ENCODE data around the gene ARMC8.

ARMC8 gene

DNA sequence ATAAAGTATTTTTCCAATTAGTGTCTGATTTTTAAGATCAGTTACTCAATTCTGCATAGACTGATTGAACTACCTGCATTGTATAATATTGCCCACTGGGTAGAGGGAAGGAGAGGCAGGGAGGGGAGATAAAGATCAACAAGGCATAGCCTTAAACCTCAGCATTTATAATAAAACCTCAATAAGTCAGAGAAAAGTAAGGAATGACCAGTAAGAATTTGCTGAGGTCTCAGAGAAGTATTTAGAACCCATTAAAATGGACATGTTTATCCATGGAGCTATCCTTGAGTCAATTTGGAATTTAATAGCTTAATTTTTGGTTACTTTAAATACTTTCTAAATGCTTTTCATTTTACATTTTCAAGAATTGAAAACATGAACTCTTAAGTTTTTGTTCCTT is 62.5 kb downstream of the ARMC8 start:
- no peak for DNase-seq (ENCODE audit: low spot score)
- in situ Hi-C loops (cut with MboI; ENCODE audit: low sequenced_read_pairs, unreplicated experiment): no loop called here
- TF ChIP-seq, protein P1, sequence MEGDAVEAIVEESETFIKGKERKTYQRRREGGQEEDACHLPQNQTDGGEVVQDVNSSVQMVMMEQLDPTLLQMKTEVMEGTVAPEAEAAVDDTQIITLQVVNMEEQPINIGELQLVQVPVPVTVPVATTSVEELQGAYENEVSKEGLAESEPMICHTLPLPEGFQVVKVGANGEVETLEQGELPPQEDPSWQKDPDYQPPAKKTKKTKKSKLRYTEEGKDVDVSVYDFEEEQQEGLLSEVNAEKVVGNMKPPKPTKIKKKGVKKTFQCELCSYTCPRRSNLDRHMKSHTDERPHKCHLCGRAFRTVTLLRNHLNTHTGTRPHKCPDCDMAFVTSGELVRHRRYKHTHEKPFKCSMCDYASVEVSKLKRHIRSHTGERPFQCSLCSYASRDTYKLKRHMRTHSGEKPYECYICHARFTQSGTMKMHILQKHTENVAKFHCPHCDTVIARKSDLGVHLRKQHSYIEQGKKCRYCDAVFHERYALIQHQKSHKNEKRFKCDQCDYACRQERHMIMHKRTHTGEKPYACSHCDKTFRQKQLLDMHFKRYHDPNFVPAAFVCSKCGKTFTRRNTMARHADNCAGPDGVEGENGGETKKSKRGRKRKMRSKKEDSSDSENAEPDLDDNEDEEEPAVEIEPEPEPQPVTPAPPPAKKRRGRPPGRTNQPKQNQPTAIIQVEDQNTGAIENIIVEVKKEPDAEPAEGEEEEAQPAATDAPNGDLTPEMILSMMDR (IDR thresholded peaks at IDR 0.05; ENCODE audit: borderline replicate concordance, control extremely low read depth, extremely low read depth, insufficient read depth, missing control alignments): no peak

DNA sequence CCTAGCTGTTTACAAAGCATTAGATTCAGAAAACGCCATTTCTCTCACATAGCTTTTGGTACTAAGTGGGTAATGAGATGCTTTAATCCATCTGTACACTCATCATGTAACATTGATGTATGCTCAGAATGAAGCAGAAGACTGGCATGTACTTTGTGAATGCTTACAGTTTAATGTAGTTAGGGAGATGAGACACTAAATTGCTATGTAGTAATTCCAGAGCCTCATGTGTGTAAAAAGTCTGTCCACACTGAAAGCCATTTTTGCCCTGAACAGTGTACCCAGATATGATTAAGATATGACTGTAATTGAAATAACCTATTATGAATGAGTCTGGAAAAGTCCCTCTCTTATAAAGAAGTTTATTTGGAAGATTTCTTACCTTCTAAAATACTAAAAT is 66.5 kb downstream of the ARMC8 start:
- TF ChIP-seq, protein P1 (IDR thresholded peaks at IDR 0.05; ENCODE audit: borderline replicate concordance, control extremely low read depth, extremely low read depth, insufficient read depth, missing control alignments): no peak
- in situ Hi-C loops (cut with MboI; ENCODE audit: low sequenced_read_pairs, unreplicated experiment): no loop called here
- no peak for DNase-seq (ENCODE audit: low spot score)

DNA sequence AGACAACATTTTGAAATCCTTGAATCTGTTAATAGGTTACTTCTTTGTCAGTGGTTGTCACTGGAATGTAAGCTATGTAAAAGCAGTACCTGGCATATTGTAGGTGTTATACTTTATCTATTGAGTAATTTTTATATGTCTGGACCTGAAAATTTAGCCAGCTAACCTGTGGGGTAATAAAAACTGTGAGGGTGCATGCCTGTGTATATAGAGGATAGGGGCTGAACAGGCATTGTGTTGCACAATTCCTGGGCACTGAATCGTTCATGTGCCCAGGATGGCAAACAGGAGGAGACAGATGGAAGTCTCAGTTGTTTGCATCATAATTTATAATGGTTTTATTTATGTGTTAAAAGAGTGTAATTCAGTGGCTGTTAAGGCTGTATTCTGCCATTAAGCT is 67.1 kb downstream of the ARMC8 start:
- TF ChIP-seq, protein P1 (IDR thresholded peaks at IDR 0.05; ENCODE audit: borderline replicate concordance, control extremely low read depth, extremely low read depth, insufficient read depth, missing control alignments): no peak
- DNase-seq (ENCODE audit: low spot score): no peak
- in situ Hi-C loops (cut with MboI; ENCODE audit: low sequenced_read_pairs, unreplicated experiment): no loop called here

DNA sequence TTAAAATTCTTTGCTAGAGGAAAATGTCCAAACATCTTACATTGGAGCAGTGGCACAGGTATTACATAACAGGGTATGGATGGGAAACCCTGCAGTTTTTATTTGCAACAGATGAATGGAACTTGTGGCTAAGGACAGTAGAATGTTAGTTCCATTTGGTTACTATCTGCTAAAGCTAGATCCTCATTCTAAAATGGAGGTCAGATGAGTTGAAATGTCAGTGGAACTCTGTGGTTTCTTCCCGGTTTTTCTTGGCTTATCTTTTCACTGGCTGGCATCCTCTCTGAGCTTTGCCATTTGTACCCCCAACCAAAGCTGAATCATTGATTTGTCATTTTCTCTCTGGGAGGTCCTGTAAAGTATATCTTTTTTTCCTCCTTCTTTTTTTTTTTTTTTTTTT is 68.9 kb downstream of the ARMC8 start:
- no peak for DNase-seq (ENCODE audit: low spot score)
- TF ChIP-seq, protein P1 (IDR thresholded peaks at IDR 0.05; ENCODE audit: borderline replicate concordance, control extremely low read depth, extremely low read depth, insufficient read depth, missing control alignments): no peak
- in situ Hi-C loops (cut with MboI; ENCODE audit: low sequenced_read_pairs, unreplicated experiment): no loop called here

DNA sequence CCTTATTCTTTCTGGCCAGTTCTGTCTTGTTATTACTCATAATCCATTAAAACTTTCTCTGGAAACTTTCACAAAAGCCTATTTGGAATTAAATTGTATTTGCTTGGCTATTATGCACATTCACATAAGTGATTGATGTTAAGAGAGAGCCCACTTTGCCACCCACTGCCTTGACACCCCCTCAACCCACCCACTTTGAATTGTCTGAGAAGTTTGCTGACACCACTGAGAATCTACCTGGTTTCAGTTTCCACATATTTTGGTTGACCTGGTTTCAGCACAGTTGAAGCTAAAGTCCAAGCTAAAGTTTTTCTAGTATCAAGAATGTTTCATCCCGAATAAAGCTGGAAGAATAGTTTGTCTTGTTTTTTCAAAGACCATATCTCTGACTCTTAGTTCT is 70.9 kb downstream of the ARMC8 start:
- TF ChIP-seq, protein P1 (IDR thresholded peaks at IDR 0.05; ENCODE audit: borderline replicate concordance, control extremely low read depth, extremely low read depth, insufficient read depth, missing control alignments): no peak
- no peak for DNase-seq (ENCODE audit: low spot score)
- in situ Hi-C loops (cut with MboI; ENCODE audit: low sequenced_read_pairs, unreplicated experiment): no loop called here

DNA sequence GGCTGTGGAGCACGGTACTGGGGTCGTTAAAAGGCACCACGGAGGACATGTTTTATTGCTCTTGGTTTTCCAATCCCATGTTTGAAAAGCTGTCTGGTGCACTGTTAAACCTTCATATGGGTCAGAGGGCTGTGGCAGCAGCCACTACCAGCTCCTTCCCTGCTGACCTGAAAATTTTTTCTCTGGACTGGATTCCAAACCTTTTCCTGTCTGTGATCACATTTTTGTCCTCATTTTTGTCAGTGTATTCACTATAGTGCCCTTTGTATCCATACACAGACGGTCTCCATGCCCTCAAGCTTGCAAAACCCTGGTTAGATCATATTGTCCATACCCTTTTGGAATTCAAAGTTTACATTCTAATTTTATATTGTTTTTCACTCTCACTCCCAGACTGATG is 72.0 kb downstream of the ARMC8 start:
- in situ Hi-C loops (cut with MboI; ENCODE audit: low sequenced_read_pairs, unreplicated experiment): no loop called here
- no peak for DNase-seq (ENCODE audit: low spot score)
- TF ChIP-seq, protein P1 (IDR thresholded peaks at IDR 0.05; ENCODE audit: borderline replicate concordance, control extremely low read depth, extremely low read depth, insufficient read depth, missing control alignments): no peak

DNA sequence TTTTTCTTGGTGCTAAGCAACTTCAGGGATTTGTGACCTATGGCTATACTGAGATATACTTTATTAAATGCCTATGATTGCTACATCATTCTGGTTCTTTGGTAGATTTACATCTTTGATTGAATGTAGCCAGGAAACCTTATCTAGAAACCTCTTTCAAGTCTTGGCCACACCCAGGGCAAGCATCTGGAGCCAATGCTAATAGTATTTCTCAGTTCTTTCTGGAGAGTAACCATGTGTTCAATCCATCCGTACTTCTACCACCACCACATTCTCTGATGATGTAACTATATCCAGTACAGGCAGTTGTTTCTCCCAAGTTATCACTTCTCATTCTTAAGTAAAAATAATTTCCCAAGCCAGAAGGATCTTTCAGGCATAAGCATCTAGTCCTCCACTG is 73.5 kb downstream of the ARMC8 start:
- in situ Hi-C loops (cut with MboI; ENCODE audit: low sequenced_read_pairs, unreplicated experiment): no loop called here
- TF ChIP-seq, protein P1 (IDR thresholded peaks at IDR 0.05; ENCODE audit: borderline replicate concordance, control extremely low read depth, extremely low read depth, insufficient read depth, missing control alignments): no peak
- no peak for DNase-seq (ENCODE audit: low spot score)

All from GM13976 (cell line).